ENCODE measurements around the gene NUDT1. TPM values are rescaled to one million over a fixed set of nuclear protein-coding genes. Genes with fewer than 3 reads are reported as not detected.

Gene NUDT1
- total RNA-seq, 1 experiment from 2014 or later = 84.7 TPM

DNA sequence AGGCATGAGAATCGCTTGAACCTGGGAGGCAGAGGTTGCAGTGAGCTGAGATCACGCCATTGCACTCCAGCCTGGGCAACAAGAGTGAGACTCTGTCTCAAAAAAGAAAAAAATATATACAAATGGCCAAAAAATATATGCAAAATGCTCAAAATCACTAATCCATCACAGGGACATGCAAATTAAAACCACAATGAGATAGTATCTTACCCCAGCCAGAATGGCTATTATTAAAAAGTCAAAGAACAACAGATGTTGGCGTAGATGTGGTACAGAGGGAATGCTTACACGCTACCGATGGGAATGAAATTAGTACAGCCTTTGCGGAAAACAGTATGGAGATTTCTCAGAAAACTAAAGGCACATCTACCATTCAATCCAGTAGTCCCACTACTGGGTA, 54.8 kb downstream of the NUDT1 start:
- no peak overlapping the region for H3K9ac ChIP-seq (ENCODE audit: extremely low read depth, insufficient read length, low read length)
- peaks cover 2% of the 10 kb centered on the region; the same call in 1 of the 2 replicates for H3K79me2 ChIP-seq (ENCODE audit: insufficient read depth, low read length)

More for the DNA sequence above, 54.8 kb downstream of the NUDT1 start:
- Histone ChIP-seq H3K9me3 (ENCODE audit: control insufficient read depth, low read depth, low read length) (no peaks in the 10 kb centered on the region), H3K14ac (ENCODE audit: insufficient read depth, low read length) (no peak overlapping the region), H2AK5ac (ENCODE audit: insufficient read length, low read length) (no peak overlapping the region), H3K4me2 (ENCODE audit: insufficient read depth, insufficient read length, low read length) (no peak overlapping the region), H2BK15ac (ENCODE audit: low read depth, low read length) (no peak overlapping the region), H2BK12ac (ENCODE audit: insufficient read length, low read depth, low read length) (no peak overlapping the region), H3K56ac (ENCODE audit: insufficient read length, low read depth, low read length) (no peak overlapping the region), H4K8ac (replicated peaks; ENCODE audit: insufficient read length, low read depth, low read length) (no peak overlapping the region), H2AFZ (ENCODE audit: low read length) (no peak overlapping the region), H4K91ac (ENCODE audit: insufficient read length, low read depth, low read length) (no peak overlapping the region), H3T11ph (ENCODE audit: low read length) (no peak overlapping the region), H3K4ac (ENCODE audit: low read depth, low read length) (no peak overlapping the region), H3K23me2 (ENCODE audit: insufficient read length, low read depth, low read length, poor library complexity, severe bottlenecking) (no peaks in the 10 kb centered on the region), H2BK5ac (ENCODE audit: insufficient read length, low read length) (no peak overlapping the region), H3K27me3 (ENCODE audit: insufficient read depth, low read length) (no peaks in the 10 kb centered on the region), H4K5ac (ENCODE audit: insufficient read length, low read depth, low read length) (no peak overlapping the region), H4K20me1 (ENCODE audit: control insufficient read depth, insufficient read depth, insufficient read length) (no peaks in the 10 kb centered on the region), H3K4me1 (ENCODE audit: insufficient read depth, low read length) (peaks cover 6% of the 10 kb centered on the region; the same call in 1 of the 2 replicates), H3K79me1 (ENCODE audit: insufficient read depth, low read depth, low read length, poor library complexity, severe bottlenecking) (peaks cover 6% of the 10 kb centered on the region), H2BK20ac (ENCODE audit: low read depth, low read length, poor library complexity, severe bottlenecking) (no peak overlapping the region), H2BK120ac (ENCODE audit: low read depth, low read length, poor library complexity, severe bottlenecking) (no peak overlapping the region), H3K27ac (ENCODE audit: insufficient read length, low read depth, low read length) (no peak overlapping the region), H3K18ac (ENCODE audit: insufficient read length, low read depth, low read length) (no peak overlapping the region), H3K23ac (ENCODE audit: insufficient read length, low read depth, low read length) (no peak overlapping the region)
- TF ChIP-seq, protein P1, sequence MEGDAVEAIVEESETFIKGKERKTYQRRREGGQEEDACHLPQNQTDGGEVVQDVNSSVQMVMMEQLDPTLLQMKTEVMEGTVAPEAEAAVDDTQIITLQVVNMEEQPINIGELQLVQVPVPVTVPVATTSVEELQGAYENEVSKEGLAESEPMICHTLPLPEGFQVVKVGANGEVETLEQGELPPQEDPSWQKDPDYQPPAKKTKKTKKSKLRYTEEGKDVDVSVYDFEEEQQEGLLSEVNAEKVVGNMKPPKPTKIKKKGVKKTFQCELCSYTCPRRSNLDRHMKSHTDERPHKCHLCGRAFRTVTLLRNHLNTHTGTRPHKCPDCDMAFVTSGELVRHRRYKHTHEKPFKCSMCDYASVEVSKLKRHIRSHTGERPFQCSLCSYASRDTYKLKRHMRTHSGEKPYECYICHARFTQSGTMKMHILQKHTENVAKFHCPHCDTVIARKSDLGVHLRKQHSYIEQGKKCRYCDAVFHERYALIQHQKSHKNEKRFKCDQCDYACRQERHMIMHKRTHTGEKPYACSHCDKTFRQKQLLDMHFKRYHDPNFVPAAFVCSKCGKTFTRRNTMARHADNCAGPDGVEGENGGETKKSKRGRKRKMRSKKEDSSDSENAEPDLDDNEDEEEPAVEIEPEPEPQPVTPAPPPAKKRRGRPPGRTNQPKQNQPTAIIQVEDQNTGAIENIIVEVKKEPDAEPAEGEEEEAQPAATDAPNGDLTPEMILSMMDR (conservative IDR thresholded peaks at IDR 0.05) = no peak
- DNase-seq = no peak
- Mint-ChIP-seq H3K4me1 (peaks cover 32 to 35% of the 10 kb centered on the region in 2 experiments), H3K9me3 (peaks cover 6% of the 10 kb centered on the region in 2 experiments), H3K36me3 (ENCODE audit: insufficient read depth in 1 of 3, low read depth in 3 of 3) (peaks cover 6 to 7% (median 7%) of the 10 kb centered on the region in 3 experiments), H3K27me3 (ENCODE audit: low read depth) (no peaks in the 10 kb centered on the region; the same call in 1 of the 2 replicates), H3K4me3 (no peak overlapping the region), H3K27ac (no peak overlapping the region)
- no CpG with 5 or more reads among the region's 6 CpGs for WGBS (ENCODE audit: extremely low coverage, insufficient read length, low lambda C conversion rate)
